Ishikawa (cell line): ENCODE measurements around the gene DUSP18.

ENCODE experiments used
- EP300 ChIP-seq: IDR thresholded peaks from 2 replicates; pipeline ENCODE4 v1.6.1; 2012; ENCODE audit warnings: borderline replicate concordance
- REST ChIP-seq: IDR thresholded peaks from 2 replicates; pipeline ENCODE4 v1.6.1; 2012; ENCODE audit warnings: low read depth, mild to moderate bottlenecking
- TAF1 ChIP-seq: IDR thresholded peaks from 2 replicates; pipeline ENCODE4 v1.6.1; 2012; ENCODE audit warnings: low read depth, mild to moderate bottlenecking

GRCh38 chr22:30612789-30613188 is 54.9 kb downstream of the DUSP18 start:
- TF ChIP-seq REST: no peak
- no peak for TF ChIP-seq TAF1
- TF ChIP-seq EP300: no peak
